GM12891 (cell line): ENCODE results near the gene SEMA5A.

Source experiments
- PAX5 ChIP-seq: IDR thresholded peaks from 2 replicates; pipeline ENCODE4 v1.6.1; 2011; ENCODE audit warnings: low read length, moderate library complexity, mild to moderate bottlenecking; ENCODE audit not compliant: insufficient read depth, severe bottlenecking
- SPI1 ChIP-seq: IDR thresholded peaks from 2 replicates; pipeline ENCODE4 v1.6.1; 2011; ENCODE audit warnings: low read depth, low read length, control low read depth
- TAF1 ChIP-seq: IDR thresholded peaks from 2 replicates; pipeline ENCODE4 v1.6.1; 2011; ENCODE audit warnings: low read depth, low read length, control low read depth

GRCh38 chr5:9494301-9494700 lies 51.6 kb downstream of the SEMA5A start:
- TF ChIP-seq TAF1 (no peak), SPI1 (no peak), PAX5 (no peak)
